Measurements from ENCODE around the gene MAP3K1.

Gene MAP3K1

GRCh38 chr5:56913766-56914165, 98.4 kb downstream of the MAP3K1 start:
- no peak for DNase-seq

- DNase-seq, result no peak
Observed at GRCh38 chr5:56914678-56915077, 99.3 kb downstream of the MAP3K1 start.

GRCh38 chr5:56917534-56917933, 102.2 kb downstream of the MAP3K1 start:
- DNase-seq, result no peak

GRCh38 chr5:56918054-56918453, 102.7 kb downstream of the MAP3K1 start:
- no peak for DNase-seq

GRCh38 chr5:56919942-56920662, 104.8 kb downstream of the MAP3K1 start:
- DNase-seq, result no peak

GRCh38 chr5:56922922-56923321, 107.6 kb downstream of the MAP3K1 start:
- no peak for DNase-seq

GRCh38 chr5:56934325-56934724, 119.0 kb downstream of the MAP3K1 start:
- no peak for DNase-seq

- DNase-seq, result no peak
Observed at GRCh38 chr5:56938858-56939257, 123.5 kb downstream of the MAP3K1 start.

GRCh38 chr5:56941981-56942380, 126.6 kb downstream of the MAP3K1 start:
- DNase-seq, result no peak
